Muscle of back (tissue), 13 donors: Measurements from ENCODE around the gene OR4P4. TPM values are rescaled to one million over a fixed set of nuclear protein-coding genes. Genes with fewer than 3 reads are reported as not detected.

Source experiments
- DNase-seq, 3 donors: peaks; one replicate each; pipeline versions ENCODE4 v3.0.0 to v3.0.0-alpha.2; 2013
- long read RNA-seq, 9 donors: transcript quantifications; one replicate each; lab custom pipeline, GENCODE V29; 2026
- polyA plus RNA-seq, 10 donors: library from polyadenylated mRNA; unstranded; fragments of 120-200 nt; gene quantifications; one replicate each; pipeline ENCODE4 v1.2.1, GENCODE V29; 2013; ENCODE audit not compliant: insufficient read length in 10 of 10

The OR4P4 gene
- polyA plus RNA-seq = under 1 TPM in 7 of 10 donors, not detected in 3; 0.07 to 0.13 (median 0.11) TPM
- long read RNA-seq, donor 1 = 0 reads
- long read RNA-seq, donor 2 = 0 reads
- long read RNA-seq, donor 3 = 0 reads
- long read RNA-seq, donor 4 = 0 reads
- long read RNA-seq, donor 5 = 0 reads
- long read RNA-seq, donor 6 = 0 reads
- long read RNA-seq, donor 7 = 0 reads
- long read RNA-seq, donor 8 = 0 reads
- long read RNA-seq, donor 9 = 0 reads

GRCh38 chr11:55634813-55635212 lies at the start of gene OR4P4:
Gene OR4P4 (plus strand): TSS chr11:55635113.
- no peak for DNase-seq

- DNase-seq = no peak
These were observed 27.4 kb upstream of the OR4P4 start, which contains the start of gene OR4C11 for GRCh38 chr11:55607545-55607944. Gene OR4C11 (minus strand): TSS chr11:55607645. CDS start chr11:55604373, 3,272 bp downstream.

- no peak for DNase-seq
These were observed 10.4 kb upstream of the OR4P4 start for GRCh38 chr11:55624531-55624930.

GRCh38 chr11:55648027-55648426 lies 13.1 kb downstream of the OR4P4 start, which contains the start of gene OR4S2:
Gene OR4S2 (plus strand): TSS chr11:55648327. CDS start chr11:55650904, 2,577 bp downstream.
- DNase-seq = no peak

GRCh38 chr11:55652560-55652959 lies 17.6 kb downstream of the OR4P4 start:
- DNase-seq = no peak

- no peak for DNase-seq
These were observed 20.2 kb downstream of the OR4P4 start for GRCh38 chr11:55655096-55655495.

- no peak for DNase-seq
These were observed 23.2 kb downstream of the OR4P4 start for GRCh38 chr11:55658031-55658573.

GRCh38 chr11:55658608-55659007 lies 23.7 kb downstream of the OR4P4 start:
- no peak for DNase-seq

GRCh38 chr11:55661901-55662300 lies 27.0 kb downstream of the OR4P4 start, which contains the start of gene OR4C6:
Gene OR4C6 (plus strand): TSS chr11:55662201. CDS start chr11:55665167, 2,966 bp downstream.
- no peak for DNase-seq

- no peak for DNase-seq
These were observed 34.5 kb downstream of the OR4P4 start for GRCh38 chr11:55669376-55669775.

GRCh38 chr11:55673860-55674259 lies 38.9 kb downstream of the OR4P4 start:
- DNase-seq = no peak

Other genes with a start within 250 kb of the OR4P4 start
- gene OR4C15, start 80.6 kb upstream of the OR4P4 start, polyA plus RNA-seq = not detected
- not detected for gene OR4C16, start 63.0 kb upstream of the OR4P4 start, polyA plus RNA-seq
- gene OR4C11, start 27.5 kb upstream of the OR4P4 start, polyA plus RNA-seq = not detected
- gene OR4S2, start 13.2 kb downstream of the OR4P4 start, polyA plus RNA-seq = not detected
- not detected for gene OR4C6, start 27.1 kb downstream of the OR4P4 start, polyA plus RNA-seq
- gene OR5D13, start 138.3 kb downstream of the OR4P4 start, polyA plus RNA-seq = not detected
- gene OR5D14, start 160.4 kb downstream of the OR4P4 start, polyA plus RNA-seq = not detected
- not detected for gene OR5L1, start 176.3 kb downstream of the OR4P4 start, polyA plus RNA-seq
- not detected for gene OR5D18, start 184.5 kb downstream of the OR4P4 start, polyA plus RNA-seq
- not detected for gene OR5L2, start 192.1 kb downstream of the OR4P4 start, polyA plus RNA-seq
- not detected for gene OR5D16, start 203.6 kb downstream of the OR4P4 start, polyA plus RNA-seq
- not detected for gene TRIM51, start 248.2 kb downstream of the OR4P4 start, polyA plus RNA-seq